Body of pancreas (tissue), 4 donors: ENCODE results near the gene PPFIA4.

Source experiments
- CTCF ChIP-seq, 7 experiments: fragments of 450-650 bp in 4 of 7; fragments of 200-600 bp in 3 of 7; sonication (generic) in 3 of 7; IDR thresholded peaks; one replicate each; pipeline ENCODE4 v1.5.1; 2016 to 2019; ENCODE audit warnings: antibody characterized with exemption in 7 of 7
- POLR2A ChIP-seq, 3 donors: fragments of 450-650 bp; IDR thresholded peaks; one replicate each; pipeline ENCODE4 v1.6.1; 2016; ENCODE audit warnings: antibody characterized with exemption in 3 of 3, mild to moderate bottlenecking in 2 of 3

DNA sequence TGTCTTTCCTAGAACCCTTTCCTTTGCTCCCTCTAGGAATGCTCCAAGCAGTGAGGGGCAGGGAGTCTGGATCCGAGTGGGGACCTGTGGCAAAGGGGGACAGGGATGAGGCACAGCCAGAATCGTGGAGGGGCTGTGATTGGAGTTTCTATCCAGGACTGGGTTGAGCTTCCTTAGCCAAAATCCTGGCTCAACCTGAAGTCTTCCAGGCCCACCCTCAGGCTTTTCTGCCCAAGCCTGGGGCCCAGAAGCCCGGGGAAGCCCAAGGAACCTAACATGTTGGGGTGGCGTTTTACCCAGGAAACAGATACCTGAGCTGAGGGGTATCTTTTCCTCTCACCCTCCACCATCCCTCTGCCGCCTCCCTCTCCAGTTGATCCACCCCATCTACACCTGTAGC is 54.2 kb downstream of the PPFIA4 start:
- TF ChIP-seq CTCF (IDR thresholded peaks at IDR 0.05) (no peak), POLR2A (IDR thresholded peaks at IDR 0.05) (no peak)
